ENCODE data around the gene PGBD5.

The PGBD5 gene

GRCh38 chr1:230278871-230279582, 147.1 kb downstream of the PGBD5 start:
- DNase-seq: no peak

GRCh38 chr1:230278376-230278775, 147.8 kb downstream of the PGBD5 start:
- no peak for DNase-seq

GRCh38 chr1:230277201-230278025, 148.7 kb downstream of the PGBD5 start:
- DNase-seq: no peak

- DNase-seq: no peak
Observed at GRCh38 chr1:230276401-230276800, 149.7 kb downstream of the PGBD5 start.

GRCh38 chr1:230274254-230274653, 151.9 kb downstream of the PGBD5 start:
- DNase-seq: no peak

GRCh38 chr1:230273141-230273710, 152.9 kb downstream of the PGBD5 start:
- DNase-seq: no peak

- DNase-seq: no peak
Observed at GRCh38 chr1:230272557-230272956, 153.6 kb downstream of the PGBD5 start.

- DNase-seq: no peak
Observed at GRCh38 chr1:230271300-230272035, 154.7 kb downstream of the PGBD5 start.

- DNase-seq: no peak
Observed at GRCh38 chr1:230270559-230271281, 155.4 kb downstream of the PGBD5 start.

- no peak for DNase-seq
Observed at GRCh38 chr1:230270185-230270558, 156.0 kb downstream of the PGBD5 start.

- DNase-seq: peak; percentile 40 to 70 (median 66)
Observed at GRCh38 chr1:230268371-230269170, 157.6 kb downstream of the PGBD5 start.

GRCh38 chr1:230267338-230268065, 158.6 kb downstream of the PGBD5 start:
- DNase-seq: no peak

GRCh38 chr1:230266456-230266855, 159.7 kb downstream of the PGBD5 start:
- no peak for DNase-seq

GRCh38 chr1:230265200-230266115, 160.7 kb downstream of the PGBD5 start:
- DNase-seq: no peak

Measured in suppressor macrophage (primary cell).